ENCODE measurements around the gene MRPL34. TPM values are rescaled to one million over a fixed set of nuclear protein-coding genes. Genes with fewer than 3 reads are reported as not detected.

The MRPL34 gene
- total and polyA plus RNA-seq, 9 of the 15 experiments (the other 6 are each of a cell fraction or from before 2014, with no cell fraction given): 11.5 to 256 (median 72.5) TPM

DNA sequence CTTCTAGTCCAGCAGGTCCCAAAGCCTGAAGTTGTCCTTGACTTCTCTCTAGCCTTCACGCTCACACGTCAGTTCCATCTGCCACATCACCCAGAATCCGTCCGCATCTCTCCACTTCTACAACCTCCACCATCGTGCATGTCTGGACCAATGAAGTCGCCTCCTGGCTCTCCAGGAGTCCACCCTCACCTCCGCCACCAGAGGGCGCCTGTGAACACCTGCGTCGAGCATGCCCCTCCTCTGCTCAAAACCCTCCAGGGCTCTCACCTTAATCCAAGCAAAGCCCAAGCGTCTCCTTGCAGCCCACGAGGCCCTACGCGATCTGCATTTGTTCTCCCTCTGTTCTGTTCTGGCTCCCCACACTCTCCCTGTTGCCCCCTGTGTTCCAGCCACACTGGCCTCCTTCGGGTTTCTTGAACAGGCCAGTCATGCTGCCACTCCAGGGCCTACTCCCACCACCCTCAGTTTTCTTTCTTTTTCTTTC, 44.8 kb upstream of the MRPL34 start (continued):
- TF ChIP-seq EP400 (IDR thresholded peaks at IDR 0.05) (peak; percentile 60; the same call in 1 of the 2 replicates), ZNF347 (CRISPR knock-in tag; IDR thresholded peaks at IDR 0.05; ENCODE audit: low read depth) (no peak), XRCC3 (IDR thresholded peaks at IDR 0.05) (no peak), BRD9 (IDR thresholded peaks at IDR 0.05; ENCODE audit: low read depth, partially characterized antibody) (peak; percentile 73), ZNF717 (CRISPR knock-in tag; IDR thresholded peaks at IDR 0.05) (no peak), PHF20 (IDR thresholded peaks at IDR 0.05; ENCODE audit: partially characterized antibody) (peak; percentile 61), POLR2B (IDR thresholded peaks at IDR 0.05; ENCODE audit: low read depth, partially characterized antibody) (no peak), RBM34 (IDR thresholded peaks at IDR 0.05; ENCODE audit: borderline replicate concordance, insufficient read depth, low read length) (no peak), MEF2A (IDR thresholded peaks at IDR 0.05; ENCODE audit: control insufficient read depth, low read depth, low read length) (no peak), FOS (IDR thresholded peaks at IDR 0.05; ENCODE audit: extremely low read depth, insufficient read length) (no peak), FOXJ3 (CRISPR knock-in tag; IDR thresholded peaks at IDR 0.05) (no peak), KLF13 (tag; IDR thresholded peaks at IDR 0.05; ENCODE audit: borderline replicate concordance, low read depth) (no peak), STAT5A (IDR thresholded peaks at IDR 0.05; ENCODE audit: borderline replicate concordance, low read length) (no peak), SNRNP70 (optimal IDR thresholded peaks at IDR 0.05; ENCODE audit: low read depth, low read length) (no peak), RHOXF2B (CRISPR knock-in tag; conservative IDR thresholded peaks at IDR 0.05) (no peak), MAFK (IDR thresholded peaks at IDR 0.05; ENCODE audit: low read length) (no peak), ATF1 (CRISPR knock-in tag; IDR thresholded peaks at IDR 0.05) (no peak), ATF1 (tag; IDR thresholded peaks at IDR 0.05) (peak; percentile 63), ZC3H4 (CRISPR knock-in tag; IDR thresholded peaks at IDR 0.05; ENCODE audit: borderline replicate concordance) (no peak)
- TF ChIP-seq, protein P1, sequence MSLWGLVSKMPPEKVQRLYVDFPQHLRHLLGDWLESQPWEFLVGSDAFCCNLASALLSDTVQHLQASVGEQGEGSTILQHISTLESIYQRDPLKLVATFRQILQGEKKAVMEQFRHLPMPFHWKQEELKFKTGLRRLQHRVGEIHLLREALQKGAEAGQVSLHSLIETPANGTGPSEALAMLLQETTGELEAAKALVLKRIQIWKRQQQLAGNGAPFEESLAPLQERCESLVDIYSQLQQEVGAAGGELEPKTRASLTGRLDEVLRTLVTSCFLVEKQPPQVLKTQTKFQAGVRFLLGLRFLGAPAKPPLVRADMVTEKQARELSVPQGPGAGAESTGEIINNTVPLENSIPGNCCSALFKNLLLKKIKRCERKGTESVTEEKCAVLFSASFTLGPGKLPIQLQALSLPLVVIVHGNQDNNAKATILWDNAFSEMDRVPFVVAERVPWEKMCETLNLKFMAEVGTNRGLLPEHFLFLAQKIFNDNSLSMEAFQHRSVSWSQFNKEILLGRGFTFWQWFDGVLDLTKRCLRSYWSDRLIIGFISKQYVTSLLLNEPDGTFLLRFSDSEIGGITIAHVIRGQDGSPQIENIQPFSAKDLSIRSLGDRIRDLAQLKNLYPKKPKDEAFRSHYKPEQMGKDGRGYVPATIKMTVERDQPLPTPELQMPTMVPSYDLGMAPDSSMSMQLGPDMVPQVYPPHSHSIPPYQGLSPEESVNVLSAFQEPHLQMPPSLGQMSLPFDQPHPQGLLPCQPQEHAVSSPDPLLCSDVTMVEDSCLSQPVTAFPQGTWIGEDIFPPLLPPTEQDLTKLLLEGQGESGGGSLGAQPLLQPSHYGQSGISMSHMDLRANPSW (CRISPR knock-in tag; IDR thresholded peaks at IDR 0.05): no peak
- TF ChIP-seq, protein P2, sequence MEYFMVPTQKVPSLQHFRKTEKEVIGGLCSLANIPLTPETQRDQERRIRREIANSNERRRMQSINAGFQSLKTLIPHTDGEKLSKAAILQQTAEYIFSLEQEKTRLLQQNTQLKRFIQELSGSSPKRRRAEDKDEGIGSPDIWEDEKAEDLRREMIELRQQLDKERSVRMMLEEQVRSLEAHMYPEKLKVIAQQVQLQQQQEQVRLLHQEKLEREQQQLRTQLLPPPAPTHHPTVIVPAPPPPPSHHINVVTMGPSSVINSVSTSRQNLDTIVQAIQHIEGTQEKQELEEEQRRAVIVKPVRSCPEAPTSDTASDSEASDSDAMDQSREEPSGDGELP (CRISPR knock-in tag; IDR thresholded peaks at IDR 0.05; ENCODE audit: borderline replicate concordance): peak; percentile 84; the same call in 1 of the 2 replicates
- TF ChIP-seq, protein P3, sequence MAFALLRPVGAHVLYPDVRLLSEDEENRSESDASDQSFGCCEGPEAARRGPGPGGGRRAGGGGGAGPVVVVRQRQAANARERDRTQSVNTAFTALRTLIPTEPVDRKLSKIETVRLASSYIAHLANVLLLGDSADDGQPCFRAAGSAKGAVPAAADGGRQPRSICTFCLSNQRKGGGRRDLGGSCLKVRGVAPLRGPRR (CRISPR knock-in tag; IDR thresholded peaks at IDR 0.05): peak; percentile 11; the same call in 1 of the 2 replicates
- TF ChIP-seq, protein P4, sequence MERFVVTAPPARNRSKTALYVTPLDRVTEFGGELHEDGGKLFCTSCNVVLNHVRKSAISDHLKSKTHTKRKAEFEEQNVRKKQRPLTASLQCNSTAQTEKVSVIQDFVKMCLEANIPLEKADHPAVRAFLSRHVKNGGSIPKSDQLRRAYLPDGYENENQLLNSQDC (CRISPR knock-in tag; IDR thresholded peaks at IDR 0.05): no peak
- TF ChIP-seq, protein P5, sequence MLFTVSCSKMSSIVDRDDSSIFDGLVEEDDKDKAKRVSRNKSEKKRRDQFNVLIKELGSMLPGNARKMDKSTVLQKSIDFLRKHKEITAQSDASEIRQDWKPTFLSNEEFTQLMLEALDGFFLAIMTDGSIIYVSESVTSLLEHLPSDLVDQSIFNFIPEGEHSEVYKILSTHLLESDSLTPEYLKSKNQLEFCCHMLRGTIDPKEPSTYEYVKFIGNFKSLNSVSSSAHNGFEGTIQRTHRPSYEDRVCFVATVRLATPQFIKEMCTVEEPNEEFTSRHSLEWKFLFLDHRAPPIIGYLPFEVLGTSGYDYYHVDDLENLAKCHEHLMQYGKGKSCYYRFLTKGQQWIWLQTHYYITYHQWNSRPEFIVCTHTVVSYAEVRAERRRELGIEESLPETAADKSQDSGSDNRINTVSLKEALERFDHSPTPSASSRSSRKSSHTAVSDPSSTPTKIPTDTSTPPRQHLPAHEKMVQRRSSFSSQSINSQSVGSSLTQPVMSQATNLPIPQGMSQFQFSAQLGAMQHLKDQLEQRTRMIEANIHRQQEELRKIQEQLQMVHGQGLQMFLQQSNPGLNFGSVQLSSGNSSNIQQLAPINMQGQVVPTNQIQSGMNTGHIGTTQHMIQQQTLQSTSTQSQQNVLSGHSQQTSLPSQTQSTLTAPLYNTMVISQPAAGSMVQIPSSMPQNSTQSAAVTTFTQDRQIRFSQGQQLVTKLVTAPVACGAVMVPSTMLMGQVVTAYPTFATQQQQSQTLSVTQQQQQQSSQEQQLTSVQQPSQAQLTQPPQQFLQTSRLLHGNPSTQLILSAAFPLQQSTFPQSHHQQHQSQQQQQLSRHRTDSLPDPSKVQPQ (CRISPR knock-in tag; IDR thresholded peaks at IDR 0.05; ENCODE audit: borderline replicate concordance): no peak

All from K562 (cell line).